ENCODE results near the gene GSG1L.

DNA sequence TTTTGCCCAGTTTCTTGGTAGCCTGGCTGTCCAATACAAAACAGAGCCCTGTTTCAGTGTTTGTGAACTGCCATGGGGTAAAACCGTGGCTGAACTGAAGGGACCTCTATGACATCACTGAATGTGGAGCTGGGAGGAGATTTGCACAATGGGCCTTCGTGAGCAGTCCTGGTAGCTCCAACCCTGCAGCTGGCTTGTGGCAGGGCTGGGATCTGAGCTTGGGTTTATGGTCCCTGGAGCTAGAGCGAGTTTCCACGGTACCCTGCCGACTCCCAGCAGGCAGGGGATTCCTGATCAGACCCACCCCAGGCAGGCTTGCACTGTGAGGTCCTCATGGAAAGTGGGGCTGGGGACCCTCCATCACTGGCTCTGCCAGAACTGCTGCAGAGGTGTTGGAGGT is 247.0 kb downstream of the GSG1L start:
- TF ChIP-seq TARDBP (IDR thresholded peaks at IDR 0.05) (no peak), FOXA1 (IDR thresholded peaks at IDR 0.05) (no peak), FOXK2 (IDR thresholded peaks at IDR 0.05) (no peak), NFRKB (IDR thresholded peaks at IDR 0.05) (no peak), ZNF384 (IDR thresholded peaks at IDR 0.05) (no peak), ELF4 (IDR thresholded peaks at IDR 0.05) (no peak), FOXM1 (IDR thresholded peaks at IDR 0.05; ENCODE audit: borderline replicate concordance) (no peak), ARNT (IDR thresholded peaks at IDR 0.05) (no peak), SP1 (IDR thresholded peaks at IDR 0.05) (no peak), CTBP1 (IDR thresholded peaks at IDR 0.05; ENCODE audit: borderline replicate concordance) (no peak), HDGF (IDR thresholded peaks at IDR 0.05; ENCODE audit: borderline replicate concordance) (no peak), SUZ12 (IDR thresholded peaks at IDR 0.05) (no peak), BHLHE40 (IDR thresholded peaks at IDR 0.05; ENCODE audit: borderline replicate concordance) (no peak)
- TF ChIP-seq, protein P1, sequence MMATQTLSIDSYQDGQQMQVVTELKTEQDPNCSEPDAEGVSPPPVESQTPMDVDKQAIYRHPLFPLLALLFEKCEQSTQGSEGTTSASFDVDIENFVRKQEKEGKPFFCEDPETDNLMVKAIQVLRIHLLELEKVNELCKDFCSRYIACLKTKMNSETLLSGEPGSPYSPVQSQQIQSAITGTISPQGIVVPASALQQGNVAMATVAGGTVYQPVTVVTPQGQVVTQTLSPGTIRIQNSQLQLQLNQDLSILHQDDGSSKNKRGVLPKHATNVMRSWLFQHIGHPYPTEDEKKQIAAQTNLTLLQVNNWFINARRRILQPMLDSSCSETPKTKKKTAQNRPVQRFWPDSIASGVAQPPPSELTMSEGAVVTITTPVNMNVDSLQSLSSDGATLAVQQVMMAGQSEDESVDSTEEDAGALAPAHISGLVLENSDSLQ (IDR thresholded peaks at IDR 0.05), result no peak
